Astrocyte of the cerebellum (primary cell): ENCODE results near the gene SLCO4A1.

Source experiments
- DNase-seq: peaks from one replicate; pipeline ENCODE4 v3.0.0-alpha.2; 2011; ENCODE audit warnings: low read depth
- H3K4me3 ChIP-seq: 2 replicates; pipeline ENCODE4 v1.5.1; 2011; ENCODE audit warnings: mild to moderate bottlenecking, low read depth, low read length, moderate library complexity
- CTCF ChIP-seq: IDR thresholded peaks from 2 replicates; pipeline ENCODE4 v1.5.1; 2012; ENCODE audit warnings: low read length, low read depth, moderate library complexity, mild to moderate bottlenecking; ENCODE audit errors: missing control alignments
- in situ Hi-C: cut with HindIII; loops from 2 replicates; pipeline ENCODE4 v1.10.0; 2017; ENCODE audit warnings: low sequenced_read_pairs

The SLCO4A1 gene

DNA sequence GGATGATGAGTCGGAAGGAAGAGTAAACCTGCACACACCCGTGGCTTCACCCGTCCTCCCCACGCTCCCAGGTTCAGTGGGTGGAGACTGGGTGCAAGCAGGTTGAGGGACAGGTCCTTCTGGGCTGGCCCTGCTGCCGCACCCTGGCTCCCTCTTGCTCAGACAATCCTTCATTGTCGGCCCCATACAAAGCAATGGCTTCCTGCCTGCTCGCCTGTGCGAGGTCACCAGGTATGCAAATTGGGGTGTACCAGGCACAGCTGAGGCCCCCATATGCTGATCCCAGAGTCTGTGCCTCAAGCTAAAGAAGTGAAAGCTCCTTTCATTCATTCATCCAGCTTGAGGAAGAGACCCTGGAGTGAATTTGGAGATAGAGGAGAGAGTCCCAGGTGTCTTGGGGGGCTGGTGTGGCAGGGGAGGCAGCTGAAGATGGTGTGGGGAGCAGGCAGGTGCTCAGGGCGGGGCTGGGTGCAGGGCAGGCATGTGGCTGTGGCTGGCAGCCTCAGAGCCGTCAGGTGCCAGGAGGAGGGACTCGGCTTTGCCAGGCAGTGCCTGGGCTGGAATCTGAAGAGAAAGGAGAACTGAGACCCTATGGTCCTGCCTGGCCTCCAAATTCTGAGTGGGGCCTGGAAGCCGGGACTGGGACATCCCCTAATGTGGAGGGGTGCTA, 4.7 kb downstream of the SLCO4A1 start:
- TF ChIP-seq CTCF, result no peak
- DNase-seq, result no peak
- no peak overlapping the region for H3K4me3 ChIP-seq
- in situ Hi-C loops, result no loop called here

DNA sequence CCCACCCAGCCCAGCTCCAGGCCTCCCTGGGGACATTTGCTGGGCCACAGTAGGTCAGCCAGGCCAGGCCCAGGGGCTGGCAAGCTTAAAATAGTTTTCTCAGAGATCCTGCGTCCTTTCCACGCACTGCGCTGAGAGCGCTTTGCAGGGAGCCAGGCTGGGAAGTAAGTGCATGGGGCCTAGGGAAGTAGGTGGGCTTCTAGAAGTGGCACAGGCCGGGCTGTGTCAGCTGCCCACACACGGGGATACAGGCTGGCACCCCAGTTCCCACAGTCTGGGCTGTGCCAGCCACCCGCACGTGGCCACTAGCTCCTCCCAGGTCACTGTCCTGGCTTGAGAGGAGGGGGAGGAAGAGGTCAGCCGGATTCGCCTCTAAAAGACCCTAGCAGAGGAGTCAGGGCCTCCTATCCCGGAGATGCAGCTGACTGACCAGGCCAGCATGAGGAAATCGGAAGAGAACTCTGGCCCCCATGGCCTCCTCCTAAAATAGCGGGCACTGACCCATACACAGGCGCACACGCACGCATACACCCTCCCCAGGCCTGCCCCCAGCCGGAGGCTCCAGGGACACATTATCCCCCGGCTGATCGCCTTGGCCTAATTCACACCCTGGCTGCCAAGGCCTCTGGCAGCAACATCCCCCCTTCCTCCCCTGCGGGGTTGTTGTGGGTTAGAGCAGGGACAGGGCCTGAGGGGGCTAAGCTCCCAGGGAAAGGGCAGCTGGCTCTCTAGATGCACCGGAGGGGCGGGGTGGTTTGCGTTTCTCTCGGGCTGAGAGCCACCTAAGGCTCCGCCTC, 5.4 kb downstream of the SLCO4A1 start:
- in situ Hi-C loops, result no loop called here
- DNase-seq, result no peak
- no peak for TF ChIP-seq CTCF
- H3K4me3 ChIP-seq, result no peak overlapping the region

DNA sequence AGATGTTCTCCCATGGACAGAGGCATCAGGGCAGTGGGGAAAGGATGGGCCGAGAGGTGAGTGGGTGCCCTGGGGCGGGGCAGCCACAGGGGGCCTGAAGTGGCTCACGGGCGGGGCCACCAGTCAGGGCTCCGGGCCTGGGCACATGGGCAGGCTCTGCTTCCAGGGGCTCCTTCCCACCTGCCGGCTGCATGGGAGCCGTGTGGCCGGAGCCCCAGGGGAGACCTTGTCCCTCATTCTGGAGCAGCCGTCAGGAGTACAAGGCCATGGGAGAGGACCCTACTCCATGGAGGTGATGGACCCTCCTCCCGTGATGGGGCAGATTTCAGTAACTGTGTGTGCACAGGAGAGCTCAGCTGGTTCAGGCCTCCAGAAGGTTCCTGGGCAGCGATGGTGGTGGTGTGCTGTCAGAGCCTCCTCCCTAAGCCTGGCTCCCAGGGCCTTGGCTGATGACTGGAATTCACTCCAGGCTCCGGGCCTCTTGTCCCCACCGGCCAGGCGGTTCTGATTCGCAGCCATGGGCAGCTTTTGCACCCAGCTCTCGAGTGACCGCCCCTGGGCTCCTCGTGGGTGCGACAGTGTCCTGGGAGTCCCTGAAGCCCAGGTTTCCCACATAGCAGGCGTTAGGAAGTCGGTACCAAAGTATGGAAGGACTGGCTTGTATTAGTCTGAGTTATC, 6.2 kb downstream of the SLCO4A1 start:
- H3K4me3 ChIP-seq, result no peak overlapping the region
- in situ Hi-C loops, result no loop called here
- no peak for TF ChIP-seq CTCF

GRCh38 chr20:62649140-62649539, 6.8 kb downstream of the SLCO4A1 start:
- DNase-seq, result no peak
- in situ Hi-C loops, result no loop called here
- TF ChIP-seq CTCF, result no peak
- no peak overlapping the region for H3K4me3 ChIP-seq

More for the DNA sequence above, 6.2 kb downstream of the SLCO4A1 start:
- no peak for DNase-seq

DNA sequence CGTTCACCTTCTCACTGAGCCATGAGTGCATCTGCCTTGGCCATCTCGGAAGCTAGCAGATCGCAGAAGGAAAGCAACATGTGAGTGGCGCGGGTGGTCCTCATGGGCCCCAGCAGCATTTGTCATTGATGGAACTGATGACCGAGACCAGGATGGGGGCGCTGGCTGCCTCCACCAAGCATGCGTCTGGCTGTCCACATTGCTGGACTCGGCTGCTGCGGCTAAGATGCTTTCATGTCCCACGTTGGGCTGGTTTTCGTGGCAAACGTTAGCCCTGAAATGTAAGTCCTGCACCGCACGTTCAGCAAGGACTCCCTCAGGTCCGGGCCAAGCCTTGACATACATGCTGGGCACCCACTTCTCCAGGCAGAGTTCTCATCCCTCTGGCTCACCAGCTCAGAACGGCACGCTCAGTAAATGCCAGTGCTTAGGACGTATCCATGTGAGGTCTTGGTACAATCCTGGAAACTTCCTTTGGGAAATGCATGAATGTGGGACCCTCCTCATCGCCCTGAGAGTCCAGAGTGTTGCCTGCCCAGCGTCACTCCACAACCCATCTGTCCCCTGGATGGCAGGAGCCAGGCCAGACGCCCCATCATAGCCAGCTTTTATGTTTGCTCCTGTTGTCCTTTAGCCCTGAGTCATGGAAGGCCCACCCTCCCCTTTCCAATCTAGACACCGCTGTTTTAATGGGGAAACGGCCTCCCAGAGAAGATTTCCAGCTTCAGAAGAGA, 8.4 kb downstream of the SLCO4A1 start:
- no peak for DNase-seq
- in situ Hi-C loops, result no loop called here
- no peak for TF ChIP-seq CTCF
- H3K4me3 ChIP-seq, result no peak overlapping the region
